SK-N-DZ (cell line): ENCODE data around the gene SELENOW.
"Not testable (repeated sequence)": the region's sequence is repeated elsewhere in the genome, so short reads cannot be mapped to it uniquely, and the experiment has no call there.

Experiments
- DNase-seq: peaks from one replicate; pipeline ENCODE4 v3.0.0-alpha.2; 2015; ENCODE audit warnings: low spot score

SELENOW gene

DNA sequence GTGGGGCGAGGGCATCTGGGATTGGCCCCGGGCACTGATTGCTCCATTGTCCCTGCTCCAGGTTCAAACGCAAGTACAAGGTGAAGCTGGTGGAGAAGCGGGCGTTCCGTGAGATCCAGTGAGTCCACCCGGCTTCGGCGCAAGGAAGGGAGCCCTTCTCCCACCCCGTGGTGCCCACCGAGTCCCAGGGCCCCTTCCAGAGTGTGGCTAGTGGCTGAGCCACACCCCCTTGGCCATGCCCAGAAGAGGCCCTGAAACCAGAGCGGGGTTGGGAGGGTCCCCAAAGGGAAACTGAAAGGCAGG lies 21.9 kb upstream of the SELENOW start:
- no peak for DNase-seq

DNA sequence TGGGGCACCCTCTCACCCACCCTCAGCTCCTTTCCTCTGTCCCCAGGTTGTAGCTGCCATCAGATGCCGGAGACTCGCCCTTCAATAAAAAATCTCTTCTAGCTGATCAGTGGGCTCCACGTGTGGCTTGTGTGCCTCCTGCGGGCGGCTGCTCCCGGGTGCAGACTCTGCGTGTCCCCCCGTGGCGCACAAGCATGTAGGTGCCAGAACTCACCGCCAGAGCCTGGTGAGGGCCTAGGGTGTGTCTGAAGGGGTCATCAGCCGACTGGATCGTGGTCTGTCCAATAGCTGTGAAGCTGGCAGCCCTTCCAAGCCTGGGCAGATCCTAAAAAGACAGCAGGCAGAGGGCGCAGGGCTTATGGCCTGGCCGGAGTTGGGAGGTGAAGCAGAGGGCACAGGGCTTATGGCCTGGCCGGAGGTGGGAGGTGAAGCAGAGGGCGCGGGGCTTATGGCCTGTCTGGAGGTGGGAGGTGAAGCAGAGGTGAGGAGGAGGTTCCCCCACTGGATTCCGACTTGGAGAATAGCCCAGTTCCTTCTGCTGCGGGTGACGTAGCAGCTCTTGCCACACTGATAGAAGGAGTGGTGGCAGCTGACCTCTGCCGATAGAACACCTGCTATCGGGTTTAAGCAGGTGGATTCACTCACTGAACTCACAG lies 21.4 kb upstream of the SELENOW start:
- DNase-seq, result no peak

DNA sequence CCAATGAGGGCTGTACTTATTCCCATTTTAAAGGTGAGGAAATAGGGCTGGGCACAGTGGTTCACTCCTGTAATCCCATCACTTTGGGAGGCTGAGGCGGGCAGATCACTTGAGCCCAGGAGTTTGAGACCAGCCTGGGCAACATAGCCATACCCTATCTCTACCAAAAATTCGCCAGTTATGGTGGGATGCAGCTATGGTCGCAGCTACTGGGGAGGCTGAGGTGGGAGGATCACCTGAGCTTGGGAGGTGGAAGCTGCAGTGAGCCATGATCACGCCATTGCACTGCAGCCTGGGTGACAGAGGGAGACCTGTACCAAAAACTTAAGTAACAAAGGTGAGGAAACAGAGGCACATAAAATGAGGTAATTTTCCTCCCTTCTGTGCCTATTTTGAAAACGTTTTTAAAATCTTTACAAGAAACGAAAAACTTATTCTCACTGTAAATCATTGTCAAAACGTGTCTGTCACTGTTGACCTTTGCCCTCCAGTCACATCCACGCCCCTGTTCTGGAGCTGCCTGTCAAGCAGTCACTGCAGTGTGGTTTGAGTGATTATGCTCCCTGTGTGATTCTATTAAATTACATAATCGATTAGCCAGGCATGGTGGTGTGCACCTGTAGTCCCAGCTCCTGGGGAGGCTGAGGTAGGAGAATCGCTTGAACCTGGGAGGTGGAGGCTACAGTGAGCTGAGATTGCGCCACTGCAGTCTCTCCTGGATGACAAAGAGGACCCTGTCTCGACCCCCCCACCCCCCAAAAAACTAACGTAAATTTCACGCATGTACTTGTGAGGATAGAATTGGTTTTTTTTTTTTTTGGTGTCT lies 20.7 kb upstream of the SELENOW start:
- DNase-seq, result no peak

DNA sequence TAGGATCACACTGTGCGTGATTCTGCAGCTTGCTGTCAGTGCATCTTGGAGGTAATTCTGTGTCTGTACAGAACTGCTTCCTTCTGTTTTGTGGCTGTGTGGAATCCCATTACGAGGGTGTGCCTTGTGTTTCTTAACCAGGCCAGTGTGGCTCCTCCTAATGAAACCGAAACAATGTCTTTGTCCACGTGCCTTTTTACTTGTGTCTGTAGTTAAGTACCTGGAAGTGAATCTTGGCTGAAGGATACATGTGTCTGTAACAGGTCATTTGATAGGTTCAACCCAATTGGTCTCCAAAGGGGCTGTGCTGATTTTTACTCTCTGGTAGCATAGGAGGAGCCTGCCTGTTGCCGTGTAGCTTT lies 20.1 kb upstream of the SELENOW start:
- no peak for DNase-seq

DNA sequence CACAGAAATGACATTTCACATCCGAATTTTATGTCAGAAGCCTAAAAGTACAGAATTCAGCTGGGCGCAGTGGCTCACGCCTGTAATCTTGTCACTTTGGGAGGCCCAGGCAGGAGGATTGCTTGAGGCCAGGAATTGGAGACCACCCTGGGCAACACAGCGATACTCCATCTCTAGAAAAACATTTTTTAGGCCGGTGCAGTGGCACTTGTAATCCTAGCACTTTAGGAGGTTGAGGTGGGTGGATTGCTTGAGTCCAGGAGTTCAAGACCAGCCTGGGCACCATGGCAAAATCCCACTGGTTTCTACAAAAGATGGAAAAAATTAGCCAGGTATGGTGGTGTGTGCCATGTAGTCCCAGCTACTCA lies 17.9 kb upstream of the SELENOW start:
- no peak for DNase-seq

DNA sequence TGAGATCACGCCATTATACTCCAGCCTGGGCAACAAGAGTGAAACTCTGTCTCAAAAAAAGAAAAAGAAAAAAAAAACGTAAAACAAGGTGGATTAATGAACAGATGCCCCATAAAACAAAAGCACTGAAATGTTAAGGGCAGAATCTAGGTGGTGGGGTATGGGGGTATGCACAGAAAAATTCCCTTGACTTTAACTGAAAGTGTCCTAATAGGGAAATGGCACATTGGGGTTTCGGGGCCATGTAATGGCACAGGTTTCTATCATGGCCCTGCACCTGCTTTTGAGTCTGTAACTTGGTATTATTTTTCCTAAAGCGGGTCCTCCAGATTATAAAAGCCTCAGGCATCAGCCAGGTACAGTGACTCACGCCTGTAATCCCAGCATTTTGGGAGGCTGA lies 16.9 kb upstream of the SELENOW start:
- DNase-seq, result no peak

DNA sequence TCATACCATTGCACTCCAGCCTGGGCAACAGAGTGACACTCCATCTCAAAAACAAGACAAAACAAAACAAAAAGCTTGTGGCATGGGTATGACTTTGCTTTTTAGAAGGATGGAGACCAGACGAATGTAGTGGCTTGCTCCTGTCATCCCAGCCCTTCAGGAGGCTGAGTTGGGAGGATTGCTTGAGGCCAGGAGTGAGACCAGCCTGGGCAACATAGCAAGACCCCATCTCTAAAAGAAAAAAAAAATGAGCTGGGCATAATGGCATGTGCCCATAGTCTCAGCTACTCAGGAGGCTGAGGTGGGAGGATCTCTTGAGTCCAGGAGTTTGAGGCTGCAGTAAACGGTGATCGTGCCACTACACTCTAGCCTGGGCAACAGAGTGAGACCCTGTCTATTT lies 16.4 kb upstream of the SELENOW start:
- no peak for DNase-seq

DNA sequence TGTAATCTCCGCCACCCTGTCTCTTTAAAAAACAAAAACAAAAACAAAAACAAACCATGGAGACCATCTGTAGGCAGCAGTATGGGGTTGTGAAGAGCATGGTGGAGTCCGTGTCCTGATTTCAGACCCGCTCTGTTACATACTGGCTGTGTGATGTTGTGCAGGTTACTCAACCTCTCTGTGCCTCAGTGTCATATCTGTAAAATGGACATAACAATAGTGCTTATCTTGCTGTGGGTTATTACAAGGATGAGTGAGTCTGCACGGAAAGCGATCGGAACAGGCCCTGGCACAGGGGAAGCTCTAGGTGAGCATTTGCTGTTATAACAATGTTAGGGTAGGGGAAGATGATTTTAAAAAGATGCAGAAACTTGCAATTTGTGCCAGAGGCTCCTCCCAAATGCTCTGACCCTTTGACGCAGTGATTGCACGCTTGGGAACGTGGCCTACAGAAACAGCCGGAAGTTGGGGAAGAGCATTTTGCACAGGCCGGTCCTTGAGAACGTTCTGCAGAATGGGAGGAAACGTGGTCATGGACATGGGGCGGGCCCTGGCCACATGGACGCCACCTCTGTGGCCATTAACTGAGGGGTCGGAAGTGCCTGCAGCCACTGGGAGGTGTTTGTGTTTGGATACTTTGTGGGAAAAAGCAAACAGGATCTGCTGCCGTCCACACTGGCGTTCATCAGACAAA lies 15.7 kb upstream of the SELENOW start:
- DNase-seq, result no peak

DNA sequence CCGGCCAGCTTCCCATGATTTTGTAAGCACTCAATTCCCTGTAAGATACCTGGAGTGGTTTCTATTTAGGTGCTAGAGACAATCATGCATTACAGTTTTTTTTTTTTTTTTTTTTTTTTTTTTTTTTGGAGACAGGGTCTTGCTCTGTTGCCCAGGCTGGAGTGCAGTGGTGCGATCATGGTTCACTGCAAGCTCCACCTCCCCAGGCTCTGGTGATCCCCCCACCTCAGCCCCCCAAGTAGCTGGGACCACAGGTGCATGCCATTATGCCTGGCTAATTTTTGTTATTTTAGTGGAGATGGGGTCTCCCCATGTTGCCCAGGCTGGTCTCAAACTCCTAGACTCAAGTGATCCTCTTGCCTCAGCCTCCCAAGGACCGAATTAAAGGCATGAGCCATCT lies 13.8 kb upstream of the SELENOW start:
- DNase-seq, result not testable (repeated sequence)

DNA sequence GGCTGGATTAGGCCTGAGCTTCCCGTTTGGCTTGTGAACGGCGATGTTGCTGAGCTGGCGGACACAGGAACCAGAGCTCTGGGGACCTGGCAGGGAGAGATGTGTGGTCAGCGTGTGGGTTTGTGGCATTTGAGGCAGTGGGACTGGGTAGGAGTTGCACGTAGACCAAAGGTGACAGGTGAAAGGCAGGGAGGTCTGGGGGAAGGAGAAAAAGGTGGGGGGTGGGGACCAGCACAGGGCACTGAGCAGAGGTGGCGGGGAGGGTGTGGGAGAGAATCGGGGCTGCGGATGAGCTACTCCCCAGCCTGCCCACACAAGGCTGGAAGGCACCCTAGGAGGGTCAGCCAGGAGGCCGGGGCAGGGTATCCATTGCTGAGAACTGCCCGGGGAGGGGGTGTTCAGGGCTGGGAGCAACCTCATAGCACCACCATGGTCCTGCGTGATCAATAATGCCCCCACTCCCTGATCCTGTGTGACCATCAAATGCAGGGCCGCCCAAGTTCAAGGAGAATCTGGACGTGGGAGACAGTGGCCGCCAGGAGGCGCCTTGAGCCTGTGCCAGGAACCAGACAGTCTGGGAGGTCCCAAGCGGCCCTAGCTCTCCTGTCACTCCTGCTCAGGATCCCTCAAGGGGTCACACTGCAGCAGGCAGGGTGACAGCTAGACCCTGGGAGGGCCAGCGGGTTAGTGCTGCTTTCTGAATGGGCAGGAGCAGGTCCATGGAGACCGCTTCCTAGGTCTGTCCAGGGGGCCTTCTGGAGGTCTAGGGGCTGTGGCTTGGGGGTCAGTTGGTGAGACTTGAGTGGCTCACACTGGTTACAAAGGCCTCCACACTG lies 12.8 kb upstream of the SELENOW start:
- DNase-seq, result peak; percentile 48

DNA sequence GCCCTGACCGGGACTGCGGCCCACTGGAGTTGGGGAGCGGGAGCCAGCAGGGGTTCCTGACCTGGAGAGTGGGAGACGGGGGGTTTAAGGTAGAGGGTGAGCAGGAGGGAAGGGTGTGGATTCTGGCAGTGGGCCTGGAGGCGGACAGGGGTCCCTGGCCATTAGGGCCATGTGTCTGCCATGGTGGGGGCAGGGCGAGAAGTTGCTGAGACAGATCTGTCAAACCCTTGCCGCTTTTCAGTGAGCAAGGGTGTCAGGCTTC lies 12.2 kb upstream of the SELENOW start:
- no peak for DNase-seq

DNA sequence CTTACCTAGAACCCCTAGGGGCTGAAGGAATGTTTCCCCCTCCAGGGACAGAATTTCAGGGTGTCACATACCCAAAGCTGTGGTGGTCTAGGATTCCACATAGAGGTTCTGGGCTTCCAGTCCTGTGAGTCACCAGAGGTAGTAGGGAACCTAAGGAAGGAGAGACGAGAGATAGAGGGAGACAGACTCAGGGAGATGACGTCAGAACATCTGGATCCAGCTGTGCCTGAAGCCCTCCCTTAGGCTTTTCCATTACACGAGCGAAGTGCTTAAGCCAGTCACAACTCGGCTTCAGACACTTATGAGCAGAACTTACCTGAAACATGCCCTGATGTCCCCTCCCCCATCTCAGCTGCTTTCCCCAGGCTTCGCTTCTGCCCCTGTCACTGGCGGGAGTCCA lies 11.8 kb upstream of the SELENOW start:
- no peak for DNase-seq

DNA sequence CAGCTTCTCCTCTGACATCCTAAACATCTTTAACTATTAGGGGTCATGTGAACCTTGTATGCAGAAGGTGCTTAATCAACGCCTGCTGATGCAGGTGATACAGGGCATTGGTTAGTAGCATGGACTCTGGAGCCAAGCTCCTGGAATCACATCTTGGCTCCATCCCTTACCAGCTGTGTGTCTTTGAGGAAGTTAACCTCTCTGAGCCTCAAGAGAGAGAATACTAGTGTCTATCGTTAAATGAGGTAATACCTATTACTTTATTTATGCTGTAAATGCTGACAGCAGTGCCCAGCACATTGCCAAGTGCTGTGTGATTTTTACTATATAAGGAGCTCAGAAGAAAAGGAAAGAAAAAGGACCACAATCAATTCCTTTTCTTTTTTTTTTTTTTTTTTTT lies 11.2 kb upstream of the SELENOW start:
- no peak for DNase-seq

DNA sequence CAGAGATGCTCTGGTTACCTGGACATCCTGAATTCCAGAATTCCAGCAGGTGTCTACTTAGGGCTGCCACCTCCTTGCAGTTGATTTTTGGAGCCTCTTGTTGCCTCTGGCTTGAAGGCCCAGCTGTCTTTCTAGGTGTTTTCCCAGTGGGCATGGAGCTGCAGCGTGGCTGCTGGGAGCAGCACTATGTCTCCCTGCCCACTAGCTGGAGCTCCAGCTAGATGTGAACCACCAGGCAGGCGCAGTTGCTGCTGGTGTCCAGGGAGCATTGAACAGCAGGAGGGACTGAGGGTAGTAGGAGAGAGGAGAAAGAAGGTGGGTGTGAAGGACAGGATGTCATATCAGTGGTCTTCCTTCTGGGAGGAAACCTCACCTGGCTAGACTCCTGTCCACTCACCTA lies 9.9 kb upstream of the SELENOW start:
- no peak for DNase-seq

DNA sequence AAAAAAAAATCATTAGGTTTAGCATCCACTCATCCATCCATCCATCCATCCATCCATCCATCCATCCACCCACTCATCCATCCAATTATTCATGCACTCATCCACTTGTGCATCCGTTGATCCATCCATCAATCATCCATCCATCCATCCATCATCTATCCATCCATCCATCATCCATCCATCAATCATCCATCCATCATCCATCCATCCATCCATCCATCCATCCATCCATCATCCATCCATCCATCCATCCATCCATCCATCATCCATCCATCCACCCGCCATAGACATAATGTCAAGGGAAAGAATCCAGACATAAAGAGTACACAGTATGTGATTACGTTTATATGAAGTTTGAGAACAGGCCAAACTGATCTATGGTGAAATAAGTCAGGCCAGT lies 9.0 kb upstream of the SELENOW start:
- DNase-seq, result no peak

DNA sequence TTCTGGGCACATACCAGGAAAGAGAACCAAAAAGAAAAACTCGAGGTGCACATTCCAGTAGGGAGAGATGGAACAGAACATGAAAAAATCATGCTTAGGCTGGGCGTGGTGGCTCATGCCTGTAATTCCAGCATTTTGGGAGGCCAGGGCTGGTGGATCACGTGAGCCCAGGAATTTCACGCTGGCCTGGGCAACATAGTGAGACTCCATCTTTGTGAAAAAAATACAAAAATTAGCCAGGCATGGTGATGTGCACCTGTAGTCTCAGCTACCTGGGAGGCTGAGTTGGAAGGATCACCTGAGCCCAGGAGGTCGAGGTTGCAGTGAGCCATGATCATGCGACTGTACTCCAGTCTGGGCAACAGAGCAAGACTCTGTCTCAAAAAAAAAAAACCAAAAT lies 7.2 kb upstream of the SELENOW start:
- not testable (repeated sequence) for DNase-seq

DNA sequence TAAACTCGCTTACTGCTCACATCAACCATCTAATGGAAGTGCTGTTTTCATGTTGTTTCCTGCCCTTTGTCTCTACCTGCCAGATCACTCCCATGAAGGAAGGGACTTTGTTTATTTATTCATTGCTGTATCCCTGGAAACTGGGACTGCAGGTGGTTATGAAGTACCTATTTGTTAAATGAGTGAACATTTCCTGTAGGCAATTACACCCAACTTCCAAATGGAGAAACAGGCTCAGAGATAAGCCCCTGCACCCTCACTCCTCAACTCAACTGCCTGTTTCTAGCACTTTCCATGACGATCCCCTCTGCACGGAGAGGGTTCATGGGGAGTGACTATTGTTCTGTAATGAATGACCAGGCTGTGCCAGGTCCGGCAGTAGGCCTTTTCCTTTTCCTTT lies 1.9 kb upstream of the SELENOW start:
- DNase-seq, result no peak

DNA sequence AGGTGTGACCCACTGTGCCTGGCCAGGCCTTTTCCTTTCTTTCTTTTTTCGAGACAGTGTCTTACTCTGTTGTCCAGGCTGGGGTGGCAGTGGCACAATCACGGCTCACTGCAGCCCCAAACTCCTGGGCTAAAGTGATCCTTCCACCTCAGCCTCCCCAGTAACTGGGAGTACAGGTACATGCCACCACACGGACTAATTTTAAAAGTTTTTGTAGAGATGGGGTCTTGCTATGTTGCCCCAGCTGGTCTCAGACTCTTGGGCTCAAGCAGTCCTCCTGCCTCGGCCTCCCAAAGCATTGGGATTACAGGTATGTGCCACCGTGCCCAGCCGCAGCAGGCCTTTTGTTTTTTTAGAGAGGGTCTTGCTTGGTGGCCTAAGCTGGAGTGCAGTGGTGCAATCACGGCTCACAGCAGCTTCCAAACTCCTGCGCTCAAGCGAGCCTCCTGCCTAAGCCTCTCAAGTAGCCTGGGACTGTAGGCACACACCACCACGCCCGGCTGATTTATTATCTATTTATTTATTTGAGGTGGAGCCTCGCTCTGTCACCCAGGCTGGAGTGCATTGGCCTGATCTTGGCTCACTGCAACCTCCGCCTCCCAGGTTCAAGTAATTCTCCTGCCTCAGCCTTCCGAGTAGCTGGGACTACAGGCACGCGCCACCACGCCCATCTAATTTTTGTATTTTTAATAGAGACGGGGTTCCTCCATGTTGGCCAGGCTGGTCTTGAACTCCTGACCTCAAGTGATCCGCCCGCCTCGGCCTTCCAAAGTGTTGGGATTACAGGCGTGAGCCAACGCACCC lies 1.1 kb upstream of the SELENOW start:
- not testable (repeated sequence) for DNase-seq

DNA sequence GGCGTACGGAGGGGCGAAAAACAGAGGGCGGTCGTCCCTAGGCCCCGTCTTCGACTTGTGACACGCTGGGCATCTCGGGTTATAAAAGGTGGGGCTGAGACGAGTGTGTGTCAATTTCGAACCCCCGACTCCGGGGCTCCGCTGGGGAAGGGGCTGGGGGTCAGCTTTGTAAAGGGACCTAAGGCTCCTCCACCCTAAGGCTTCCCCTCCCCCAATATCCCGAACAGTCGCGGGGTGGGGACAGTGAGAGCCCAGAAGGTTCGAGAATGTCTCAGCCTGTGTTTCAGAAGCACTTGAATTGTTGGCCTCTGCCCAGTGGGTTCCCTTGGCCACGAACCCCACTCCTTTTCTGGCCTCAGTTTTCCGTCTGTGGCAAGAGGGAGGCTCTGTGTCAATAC lies 450 bp downstream of the SELENOW start:
- DNase-seq, result no peak

DNA sequence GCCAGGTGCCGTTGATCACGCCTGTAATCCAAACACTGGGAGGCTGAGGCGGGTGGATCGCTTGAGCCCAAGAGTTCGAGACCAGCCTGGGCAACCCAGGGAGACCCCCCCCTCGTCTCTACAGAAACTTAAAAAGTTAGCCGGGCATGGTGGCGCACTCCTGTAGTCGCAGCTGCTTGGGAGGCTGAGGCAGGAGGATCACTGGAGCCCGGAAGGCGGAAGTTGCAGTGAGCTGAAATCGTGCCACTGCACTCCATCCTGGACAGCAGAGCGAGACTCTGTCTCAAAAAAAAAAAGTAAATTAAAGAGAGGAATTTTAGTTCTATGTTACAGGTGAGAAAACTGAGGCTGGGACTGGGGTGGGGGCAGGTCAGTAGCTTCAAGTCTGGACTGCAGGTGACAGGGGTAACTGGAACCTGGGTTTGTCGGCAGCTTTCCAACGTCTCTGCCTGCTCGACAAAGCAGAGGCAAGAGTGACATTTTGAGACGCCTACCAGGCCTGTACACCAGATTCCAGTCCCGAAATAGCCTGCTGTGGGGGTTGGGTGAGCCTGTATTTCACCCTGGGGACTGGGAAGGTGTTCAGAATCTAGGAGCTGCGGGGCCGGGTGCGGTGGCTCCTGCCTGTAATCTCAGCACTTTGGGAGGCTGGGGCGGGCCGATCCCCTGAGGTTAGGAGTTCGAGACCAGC lies 1.2 kb downstream of the SELENOW start:
- DNase-seq, result no peak

DNA sequence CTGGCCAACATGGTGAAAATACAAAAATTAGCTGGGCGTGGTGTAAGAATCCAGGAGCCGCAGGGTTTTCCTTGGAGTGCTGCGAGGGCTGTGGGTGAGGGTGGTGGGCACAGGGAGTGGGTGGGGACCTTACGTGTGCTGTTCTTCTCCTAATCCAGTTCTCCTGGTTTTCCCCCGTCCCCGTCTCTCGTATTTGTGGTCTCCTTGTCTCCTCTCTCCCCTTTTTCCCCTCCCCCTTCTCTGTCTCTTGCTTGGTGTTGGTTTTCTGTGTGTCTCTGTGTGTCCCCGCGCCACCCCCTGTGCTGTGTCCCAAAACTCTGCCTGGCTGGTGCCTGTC lies 1.7 kb downstream of the SELENOW start:
- no peak for DNase-seq
